Keratinocyte (primary cell): ENCODE results near the gene SLIT3. TPM values are rescaled to one million over a fixed set of nuclear protein-coding genes. Genes with fewer than 3 reads are reported as not detected.

Experiments used
- DNase-seq: peaks from one replicate; pipeline ENCODE4 v3.0.0-alpha.2; 2011; ENCODE audit warnings: low read depth, missing footprints, low spot score
- FAIRE-seq: peaks from 2 replicates; lab custom pipeline; 2011; peaks lifted over from hg19 to GRCh38; lab: Jason Lieb, UNC
- H2AFZ ChIP-seq: 2 replicates; pipeline ENCODE4 v1.6.0; 2012; ENCODE audit warnings: low read length, control low read depth, inconsistent platforms; ENCODE audit not compliant: control insufficient read depth
- H3K27ac ChIP-seq: 2 replicates; pipeline ENCODE4 v1.5.1; 2011; ENCODE audit warnings: low read length; ENCODE audit not compliant: control insufficient read depth, insufficient read depth
- H3K27me3 ChIP-seq: 3 replicates; pipeline ENCODE4 v1.6.0; 2011; ENCODE audit warnings: low read length; ENCODE audit not compliant: control insufficient read depth, insufficient read depth; ENCODE audit errors: extremely low read depth
- H3K36me3 ChIP-seq, 2 experiments: 2 replicates in 1 of 2; 3 replicates in 1 of 2; pipeline ENCODE4 v1.5.1; 2011; ENCODE audit warnings: low read length in 2 of 2, mild to moderate bottlenecking in 1 of 2; ENCODE audit not compliant: control insufficient read depth in 2 of 2, insufficient read depth in 2 of 2; ENCODE audit errors: extremely low read depth in 1 of 2
- H3K4me1 ChIP-seq: 3 replicates; pipeline ENCODE4 v1.5.1; 2011; ENCODE audit warnings: low read length; ENCODE audit not compliant: control insufficient read depth, insufficient read depth; ENCODE audit errors: extremely low read depth
- H3K4me2 ChIP-seq: 3 replicates; pipeline ENCODE4 v1.6.0; 2011; ENCODE audit warnings: low read depth, low read length; ENCODE audit not compliant: control insufficient read depth, insufficient read depth; ENCODE audit errors: extremely low read depth
- H3K4me3 ChIP-seq, 3 experiments: fragments of 200-600 bp in 1 of 3; sonication (generic) in 1 of 3; 2 replicates in 2 of 3; 3 replicates in 1 of 3; pipeline ENCODE4 v1.5.1; 2011 to 2016; ENCODE audit warnings: low read length in 3 of 3, mild to moderate bottlenecking in 3 of 3, control low read depth in 2 of 3, inconsistent platforms in 1 of 3, low read depth in 1 of 3, mixed read lengths in 1 of 3, mixed run types in 1 of 3, moderate library complexity in 1 of 3; ENCODE audit not compliant: control insufficient read depth in 2 of 3, insufficient read depth in 2 of 3; ENCODE audit errors: extremely low read depth in 1 of 3
- H3K79me2 ChIP-seq: 2 replicates; pipeline ENCODE4 v1.6.0; 2012; ENCODE audit warnings: low read length; ENCODE audit not compliant: control insufficient read depth, insufficient read depth
- H3K9ac ChIP-seq: 3 replicates; pipeline ENCODE4 v1.6.0; 2011; ENCODE audit warnings: low read length; ENCODE audit not compliant: control insufficient read depth, insufficient read depth; ENCODE audit errors: extremely low read depth
- H3K9me1 ChIP-seq: 3 replicates; pipeline ENCODE4 v1.6.0; 2011; ENCODE audit warnings: low read length; ENCODE audit not compliant: control insufficient read depth, insufficient read depth; ENCODE audit errors: extremely low read depth
- H3K9me3 ChIP-seq: 2 replicates; pipeline ENCODE4 v1.5.1; 2012; ENCODE audit warnings: low read depth, low read length; ENCODE audit not compliant: control insufficient read depth
- H4K20me1 ChIP-seq: 3 replicates; pipeline ENCODE4 v1.6.0; 2011; ENCODE audit warnings: low read length; ENCODE audit not compliant: control insufficient read depth, insufficient read depth; ENCODE audit errors: extremely low read depth
- CTCF ChIP-seq, 3 experiments: IDR thresholded peaks in 1 of 3; conservative IDR thresholded peaks in 1 of 3; optimal IDR thresholded peaks in 1 of 3; 2 replicates in 2 of 3; 3 replicates in 1 of 3; pipeline versions ENCODE3 to v1.5.1; 2011; ENCODE audit warnings: low read length in 3 of 3, mild to moderate bottlenecking in 3 of 3, moderate library complexity in 2 of 3, control low read depth in 1 of 3, inconsistent platforms in 1 of 3; ENCODE audit not compliant: insufficient read depth in 2 of 3; ENCODE audit errors: extremely low read depth in 1 of 3
- EZH2 ChIP-seq: IDR thresholded peaks from one replicate; pipeline ENCODE4 v1.6.1; 2012; ENCODE audit warnings: inconsistent platforms, mild to moderate bottlenecking, low read length, moderate library complexity
- dilution Hi-C: fragments of 300-500 bp; cut with MboI; formaldehyde crosslinking; loops from one replicate; pipeline ENCODE4 v1.7.0; 2020; ENCODE audit warnings: low sequenced_read_pairs; ENCODE audit not compliant: extremely low pct_ligation_motif_present
- polyA plus RNA-seq, 5 experiments: library from polyadenylated mRNA; depleted of rRNA in 3 of 5; stranded (reverse) in 3 of 5; stranded (forward) in 1 of 5; unstranded in 1 of 5; fragments of >200 nt; gene quantifications; 1 replicate in 1 of 5; 2 replicates in 3 of 5; 3 replicates in 1 of 5; pipeline versions ENCODE4 v1.2.1 to v1.2.3, GENCODE V29; 2011 to 2012; ENCODE audit warnings: missing spikeins in 2 of 5, low read depth in 1 of 5, low replicate concordance in 1 of 5

Gene SLIT3
- polyA plus RNA-seq, 1 donor (not counting 4 experiments of a cell fraction or from before 2014, with no cell fraction given), result 2.4 TPM

- DNase-seq, result no peak
- FAIRE-seq, result no peak
- Histone ChIP-seq H3K79me2 (no peaks in the 10 kb centered on the region), H4K20me1 (no peaks in the 10 kb centered on the region), H3K27ac (no peak overlapping the region), H3K9me1 (no peaks in the 10 kb centered on the region), H3K9ac (no peak overlapping the region), H3K36me3 (no peaks in the 10 kb centered on the region), H3K4me1 (no peaks in the 10 kb centered on the region), H3K4me3 (no peak overlapping the region), H3K4me2 (no peak overlapping the region), H3K27me3 (peaks cover 2% of the 10 kb centered on the region), H2AFZ (no peak overlapping the region), H3K9me3 (no peaks in the 10 kb centered on the region)
- TF ChIP-seq EZH2 (no peak), CTCF (optimal IDR thresholded peaks at IDR 0.05 in 1 of 3, IDR thresholded peaks at IDR 0.05 in 1 of 3, conservative IDR thresholded peaks at IDR 0.05 in 1 of 3; ENCODE audit: extremely low read depth in 1 of 3, insufficient read depth in 2 of 3, low read length in 3 of 3) (peak in 1 of 3 experiments; percentile 49)
- dilution Hi-C loops, result no loop called here
Measured at GRCh38 chr5:168992687-168993086, 308.3 kb downstream of the SLIT3 start.

- Histone ChIP-seq H2AFZ (no peak overlapping the region), H3K4me3 (no peak overlapping the region), H3K27ac (no peak overlapping the region), H3K79me2 (no peaks in the 10 kb centered on the region), H3K36me3 (no peaks in the 10 kb centered on the region), H3K9me3 (no peaks in the 10 kb centered on the region), H3K4me1 (no peaks in the 10 kb centered on the region), H3K4me2 (no peak overlapping the region), H3K9me1 (no peaks in the 10 kb centered on the region), H3K9ac (no peak overlapping the region), H4K20me1 (no peaks in the 10 kb centered on the region), H3K27me3 (peaks cover 2% of the 10 kb centered on the region)
- no peak for TF ChIP-seq CTCF (optimal IDR thresholded peaks at IDR 0.05 in 1 of 3, IDR thresholded peaks at IDR 0.05 in 1 of 3, conservative IDR thresholded peaks at IDR 0.05 in 1 of 3; ENCODE audit: extremely low read depth in 1 of 3, insufficient read depth in 2 of 3, low read length in 3 of 3)
- no peak for TF ChIP-seq EZH2
- dilution Hi-C loops, result no loop called here
- FAIRE-seq (no peak), DNase-seq (no peak)
Measured at GRCh38 chr5:168992016-168992415, 308.9 kb downstream of the SLIT3 start.
